Measurements from ENCODE around the gene POLR3H.
"Not testable (repeated sequence)": the region's sequence is repeated elsewhere in the genome, so short reads cannot be mapped to it uniquely, and the experiment has no call there.

POLR3H gene

DNA sequence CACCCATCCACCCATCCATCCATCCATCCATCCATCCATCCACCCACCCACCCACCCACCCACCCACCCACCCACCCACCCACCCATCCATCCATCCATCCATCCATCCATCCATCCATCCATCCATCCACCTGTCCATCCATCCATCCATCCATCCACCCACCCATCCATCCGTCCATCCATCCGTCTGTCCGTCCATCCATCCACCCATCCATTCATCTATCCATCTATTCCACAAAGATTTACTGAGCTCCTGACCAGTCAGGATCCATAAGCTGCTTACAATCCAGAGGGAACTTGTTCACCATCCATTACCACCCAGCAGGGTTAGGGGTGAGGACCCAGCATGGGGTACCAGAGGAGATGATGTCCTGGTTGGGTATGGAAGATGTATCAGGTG, 28.0 kb upstream of the POLR3H start:
- not testable (repeated sequence) for H3K4me3 Mint-ChIP-seq, H3K27ac Mint-ChIP-seq, H3K9me3 Mint-ChIP-seq, H3K4me1 Mint-ChIP-seq, H3K27me3 Mint-ChIP-seq, H3K36me3 Mint-ChIP-seq

DNA sequence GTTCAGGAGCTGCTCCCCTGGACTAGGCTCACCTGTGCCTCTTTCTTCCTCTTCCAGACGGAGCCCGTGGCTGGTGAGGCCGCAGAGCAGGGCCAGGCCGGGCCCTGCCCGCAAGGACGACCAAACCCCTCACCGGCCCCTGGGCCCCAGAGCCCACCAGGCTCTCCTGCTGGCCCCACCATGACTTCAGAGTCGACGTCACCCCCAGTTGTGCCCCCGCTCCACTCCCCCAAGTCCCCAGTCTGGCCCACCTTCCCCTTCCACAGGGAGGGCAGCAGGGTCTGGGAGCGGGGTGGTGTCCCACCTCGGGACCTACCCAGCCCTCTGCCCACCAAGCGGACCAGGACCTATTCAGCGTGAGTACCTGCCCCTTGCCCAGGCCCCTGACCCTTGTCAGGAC, 27.5 kb upstream of the POLR3H start:
- H3K9me3 Mint-ChIP-seq = no peaks in the 10 kb centered on the region
- H3K27ac Mint-ChIP-seq = no peak overlapping the region
- H3K36me3 Mint-ChIP-seq = no peaks in the 10 kb centered on the region
- no peaks in the 10 kb centered on the region for H3K4me1 Mint-ChIP-seq
- H3K4me3 Mint-ChIP-seq = no peak overlapping the region
- no peaks in the 10 kb centered on the region for H3K27me3 Mint-ChIP-seq

DNA sequence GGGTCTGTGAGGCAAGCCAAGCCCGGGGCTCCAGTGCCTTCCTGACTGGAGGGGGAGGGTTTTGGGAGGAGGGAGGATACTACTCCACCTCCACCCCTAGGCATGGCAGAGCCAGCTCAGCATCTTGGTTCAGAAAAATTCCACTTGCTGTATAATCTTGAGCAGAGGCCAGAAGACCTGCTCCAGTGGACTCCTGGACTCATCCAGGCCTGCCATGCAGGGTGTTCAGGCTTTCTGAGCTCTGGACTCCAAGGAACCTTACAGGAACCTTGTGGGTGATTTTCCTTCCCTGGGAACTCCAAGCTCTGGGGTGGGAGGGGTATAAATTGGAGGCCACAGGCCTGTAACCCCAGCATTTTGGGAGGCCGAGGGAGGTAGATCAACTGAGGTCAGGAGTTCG, 26.0 kb upstream of the POLR3H start:
- H3K4me1 Mint-ChIP-seq = no peaks in the 10 kb centered on the region
- H3K36me3 Mint-ChIP-seq = no peaks in the 10 kb centered on the region
- no peak overlapping the region for H3K27ac Mint-ChIP-seq
- no peaks in the 10 kb centered on the region for H3K27me3 Mint-ChIP-seq
- no peaks in the 10 kb centered on the region for H3K9me3 Mint-ChIP-seq
- no peak overlapping the region for H3K4me3 Mint-ChIP-seq

DNA sequence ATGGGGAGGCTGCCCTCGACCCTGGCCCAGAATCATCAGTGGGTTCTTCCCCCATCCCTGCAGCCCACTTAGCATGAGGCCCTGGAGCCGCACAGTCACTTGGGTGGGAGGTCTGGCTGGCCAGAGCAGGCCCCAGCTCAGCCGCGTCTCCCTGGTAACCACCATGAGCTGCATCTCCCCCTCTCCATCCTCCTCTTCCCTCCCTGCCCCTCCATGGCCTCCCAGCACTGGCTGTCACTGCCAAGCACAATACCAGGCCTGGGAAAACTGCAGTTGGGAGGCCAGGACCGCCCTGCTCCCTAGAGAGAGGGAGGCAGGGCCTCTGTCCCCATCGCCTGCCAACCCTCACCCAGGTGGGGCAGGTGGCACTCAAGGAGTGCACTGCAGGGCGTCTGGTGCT, 24.5 kb upstream of the POLR3H start:
- no peaks in the 10 kb centered on the region for H3K27me3 Mint-ChIP-seq
- no peak overlapping the region for H3K27ac Mint-ChIP-seq
- H3K4me3 Mint-ChIP-seq = no peak overlapping the region
- H3K4me1 Mint-ChIP-seq = no peaks in the 10 kb centered on the region
- H3K36me3 Mint-ChIP-seq = no peaks in the 10 kb centered on the region
- no peaks in the 10 kb centered on the region for H3K9me3 Mint-ChIP-seq

DNA sequence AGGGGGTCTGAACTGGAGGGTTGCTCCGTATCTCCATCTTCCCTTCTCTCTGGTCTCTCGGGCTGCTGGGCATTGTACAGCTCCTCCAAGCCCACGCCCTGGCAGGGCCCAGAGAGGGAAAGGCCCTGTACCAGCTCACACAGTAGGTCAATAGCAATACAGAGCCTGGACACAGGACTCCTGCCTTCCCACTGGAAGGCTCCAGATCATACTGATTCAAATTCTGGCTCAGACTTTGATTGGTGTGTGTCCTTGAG, 23.2 kb upstream of the POLR3H start:
- Mint-ChIP-seq H3K4me3 (no peak overlapping the region), H3K36me3 (no peaks in the 10 kb centered on the region), H3K9me3 (no peaks in the 10 kb centered on the region), H3K27ac (no peak overlapping the region), H3K27me3 (no peaks in the 10 kb centered on the region), H3K4me1 (no peaks in the 10 kb centered on the region)

DNA sequence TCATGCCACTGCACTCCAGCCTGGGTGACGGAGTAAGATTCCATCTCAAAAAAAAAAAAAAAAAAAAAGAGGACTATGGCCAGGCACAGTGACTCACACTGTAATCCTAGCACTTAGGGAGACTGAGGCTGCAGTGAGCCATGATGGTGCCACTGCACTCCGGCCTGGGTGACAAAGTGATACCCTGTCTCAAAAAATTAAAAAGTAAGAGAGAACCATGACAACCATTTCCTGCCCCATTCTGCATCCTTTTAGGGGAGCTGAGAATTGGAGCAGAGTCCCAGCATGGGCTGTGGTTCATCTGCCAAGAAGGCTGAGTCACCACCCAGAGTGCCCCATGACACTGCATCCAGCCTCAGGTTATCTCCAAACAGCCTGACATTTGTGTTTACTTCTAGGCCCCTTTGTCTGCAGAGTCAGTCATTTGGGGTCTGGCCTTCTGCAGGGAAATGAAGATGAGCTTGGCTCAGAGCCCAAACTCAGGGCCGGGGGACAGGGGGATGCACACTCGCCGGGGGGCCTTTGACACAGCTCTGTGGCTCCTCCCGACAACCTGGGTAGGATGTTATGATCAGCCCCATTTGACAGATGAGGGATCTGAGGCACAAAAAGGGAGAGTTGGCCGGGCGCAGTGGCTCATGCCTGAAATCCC, 21.3 kb upstream of the POLR3H start:
- H3K27ac Mint-ChIP-seq = no peak overlapping the region
- peaks cover 5% of the 10 kb centered on the region for H3K27me3 Mint-ChIP-seq
- no peaks in the 10 kb centered on the region for H3K36me3 Mint-ChIP-seq
- no peaks in the 10 kb centered on the region for H3K9me3 Mint-ChIP-seq
- no peak overlapping the region for H3K4me3 Mint-ChIP-seq
- H3K4me1 Mint-ChIP-seq = no peaks in the 10 kb centered on the region

DNA sequence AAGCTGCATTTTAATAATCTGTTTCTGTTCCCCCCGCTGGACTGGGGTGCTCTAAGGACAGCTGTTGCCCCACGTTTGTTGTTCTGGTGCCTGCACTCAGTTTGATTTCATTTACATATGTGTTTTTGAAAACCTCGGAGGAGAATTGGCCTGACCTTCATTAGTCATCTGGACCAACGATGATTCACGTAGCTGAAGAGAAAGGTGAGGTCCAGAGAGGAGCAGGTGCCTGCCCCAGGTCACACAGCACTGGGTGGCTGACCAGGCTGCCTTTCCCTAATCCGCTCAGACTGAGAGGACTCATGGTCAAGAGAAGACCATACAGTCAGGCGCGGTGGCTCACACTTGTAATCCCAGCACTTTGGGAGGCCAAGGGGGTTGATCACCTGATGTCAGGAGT, 20.3 kb upstream of the POLR3H start:
- H3K9me3 Mint-ChIP-seq = no peaks in the 10 kb centered on the region
- no peak overlapping the region for H3K4me3 Mint-ChIP-seq
- H3K27me3 Mint-ChIP-seq = peaks cover 7% of the 10 kb centered on the region
- H3K27ac Mint-ChIP-seq = no peak overlapping the region
- no peaks in the 10 kb centered on the region for H3K36me3 Mint-ChIP-seq
- H3K4me1 Mint-ChIP-seq = no peaks in the 10 kb centered on the region

DNA sequence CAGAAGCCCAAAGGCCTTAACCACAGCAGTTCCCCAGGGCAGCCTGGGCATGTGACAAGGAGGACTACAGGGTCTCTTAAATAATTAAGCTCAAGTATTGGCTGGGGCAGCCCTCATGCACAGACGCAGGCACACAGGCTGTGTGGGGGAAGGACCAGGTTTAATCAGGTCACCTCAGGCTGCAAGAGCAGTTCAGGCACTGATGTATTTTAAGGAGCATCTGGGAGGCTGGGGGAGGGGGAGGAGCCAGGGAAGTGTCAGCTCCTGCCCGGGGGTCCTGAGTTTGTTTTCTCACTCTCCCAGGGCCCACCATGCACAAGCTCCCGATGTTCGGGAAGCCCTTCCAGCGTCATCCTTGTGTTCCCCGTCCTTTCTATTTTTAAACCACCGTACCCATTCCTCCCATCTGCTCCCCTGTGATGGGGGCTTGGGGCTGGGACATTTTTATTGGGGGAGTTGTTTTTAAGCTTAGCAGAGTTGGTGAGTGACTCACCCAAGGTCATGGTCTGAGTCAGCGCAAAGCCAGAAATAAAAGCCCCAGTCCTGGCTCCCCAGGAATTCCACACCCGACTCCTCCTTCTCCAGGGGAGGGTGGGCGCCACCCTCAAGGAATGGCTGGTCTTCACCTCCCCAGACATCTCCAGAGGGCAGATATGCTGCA, 18.9 kb upstream of the POLR3H start:
- Mint-ChIP-seq H3K36me3 (no peaks in the 10 kb centered on the region), H3K9me3 (no peaks in the 10 kb centered on the region), H3K4me1 (no peaks in the 10 kb centered on the region), H3K4me3 (no peak overlapping the region), H3K27me3 (peaks cover 7% of the 10 kb centered on the region), H3K27ac (no peak overlapping the region)

DNA sequence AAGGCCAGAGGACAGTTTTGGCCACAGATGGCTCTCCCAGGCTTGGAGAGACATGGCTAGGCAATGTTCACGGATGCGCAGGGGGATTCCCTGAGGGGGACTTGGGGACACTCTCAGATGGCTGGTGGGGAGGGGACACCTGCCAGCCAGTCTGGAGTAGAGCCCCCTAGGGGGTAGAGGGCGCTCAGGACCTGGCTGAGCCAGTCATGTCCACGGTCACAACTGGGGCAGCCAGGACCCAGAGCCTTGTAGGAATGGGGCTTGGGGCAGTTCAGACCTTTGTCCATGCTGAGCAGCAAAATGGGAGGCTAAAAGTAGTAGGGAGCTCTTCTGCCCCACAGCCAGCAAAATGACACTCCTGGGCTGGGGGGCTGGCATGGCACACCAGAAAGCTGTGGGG, 18.2 kb upstream of the POLR3H start:
- Mint-ChIP-seq H3K27ac (no peak overlapping the region), H3K27me3 (peaks cover 10% of the 10 kb centered on the region), H3K4me3 (no peak overlapping the region), H3K9me3 (no peaks in the 10 kb centered on the region), H3K36me3 (no peaks in the 10 kb centered on the region), H3K4me1 (no peaks in the 10 kb centered on the region)

DNA sequence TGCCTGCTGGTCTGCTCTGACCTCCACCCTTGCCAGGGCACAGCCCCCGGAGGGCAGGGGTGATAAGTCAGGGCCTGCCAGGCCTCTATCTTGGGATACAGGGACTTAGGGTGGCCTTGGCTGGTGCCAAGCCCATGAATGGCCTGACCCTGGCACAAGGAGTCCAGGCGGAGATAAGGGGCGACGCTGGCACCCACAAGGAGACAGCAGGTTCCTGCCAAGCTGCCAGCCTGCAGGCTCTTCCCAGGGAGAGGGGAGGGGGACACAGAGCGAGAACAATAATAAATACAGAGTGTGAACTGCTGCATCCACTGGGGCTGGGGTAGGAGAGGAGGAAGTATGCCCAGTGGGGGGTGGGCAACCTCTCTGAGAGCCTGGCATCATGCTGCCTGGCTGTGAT, 17.5 kb upstream of the POLR3H start:
- Mint-ChIP-seq H3K4me3 (no peak overlapping the region), H3K27ac (no peak overlapping the region), H3K4me1 (no peaks in the 10 kb centered on the region), H3K9me3 (no peaks in the 10 kb centered on the region), H3K36me3 (no peaks in the 10 kb centered on the region), H3K27me3 (peaks cover 10% of the 10 kb centered on the region)

DNA sequence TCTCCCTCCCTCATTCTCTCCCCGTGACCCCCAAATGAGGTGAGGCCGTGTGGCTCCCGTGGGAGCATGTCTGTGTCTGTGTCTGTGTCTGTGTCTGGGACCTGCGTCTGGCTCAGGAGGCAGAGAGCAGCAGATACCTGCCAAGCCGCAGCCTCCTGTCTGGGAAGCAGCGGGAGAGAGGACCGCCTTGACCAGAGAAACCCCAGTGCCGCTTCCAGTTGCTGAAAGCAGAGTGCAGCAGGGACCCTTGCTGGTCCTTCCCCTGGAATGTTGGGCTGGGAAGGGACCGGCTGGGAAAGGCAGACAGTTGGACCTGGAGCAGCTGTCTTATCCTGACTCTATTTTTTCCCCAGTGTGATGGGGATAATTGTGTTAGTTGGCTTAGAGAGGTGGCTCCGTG, 17.1 kb upstream of the POLR3H start:
- H3K9me3 Mint-ChIP-seq = no peaks in the 10 kb centered on the region

DNA sequence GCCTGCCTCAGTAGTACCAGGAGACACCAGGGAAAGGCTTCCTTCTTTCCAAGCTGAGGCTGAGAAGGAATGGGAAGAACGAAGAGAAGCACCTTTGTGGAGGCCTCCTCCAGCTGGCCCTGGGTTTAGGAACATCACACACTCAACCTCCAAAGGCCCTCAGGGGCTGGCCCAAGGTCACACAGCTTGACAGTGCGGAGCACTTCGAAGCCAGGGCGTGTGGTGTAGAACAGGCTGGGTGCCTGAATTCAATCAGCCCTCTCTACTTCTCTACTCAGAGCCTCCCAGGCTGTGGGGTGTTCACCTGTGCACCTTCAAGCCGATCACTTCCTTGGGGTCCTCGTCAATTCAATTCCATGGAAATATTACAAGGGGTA, 15.8 kb upstream of the POLR3H start:
- no peak overlapping the region for H3K4me3 Mint-ChIP-seq
- H3K4me1 Mint-ChIP-seq = no peaks in the 10 kb centered on the region
- H3K36me3 Mint-ChIP-seq = no peaks in the 10 kb centered on the region
- H3K9me3 Mint-ChIP-seq = no peaks in the 10 kb centered on the region
- H3K27ac Mint-ChIP-seq = no peak overlapping the region
- H3K27me3 Mint-ChIP-seq = peaks cover 10% of the 10 kb centered on the region

More for the DNA sequence above, 17.1 kb upstream of the POLR3H start:
- no peaks in the 10 kb centered on the region for H3K4me1 Mint-ChIP-seq
- H3K4me3 Mint-ChIP-seq = no peak overlapping the region
- peaks cover 10% of the 10 kb centered on the region for H3K27me3 Mint-ChIP-seq
- no peaks in the 10 kb centered on the region for H3K36me3 Mint-ChIP-seq
- no peak overlapping the region for H3K27ac Mint-ChIP-seq

DNA sequence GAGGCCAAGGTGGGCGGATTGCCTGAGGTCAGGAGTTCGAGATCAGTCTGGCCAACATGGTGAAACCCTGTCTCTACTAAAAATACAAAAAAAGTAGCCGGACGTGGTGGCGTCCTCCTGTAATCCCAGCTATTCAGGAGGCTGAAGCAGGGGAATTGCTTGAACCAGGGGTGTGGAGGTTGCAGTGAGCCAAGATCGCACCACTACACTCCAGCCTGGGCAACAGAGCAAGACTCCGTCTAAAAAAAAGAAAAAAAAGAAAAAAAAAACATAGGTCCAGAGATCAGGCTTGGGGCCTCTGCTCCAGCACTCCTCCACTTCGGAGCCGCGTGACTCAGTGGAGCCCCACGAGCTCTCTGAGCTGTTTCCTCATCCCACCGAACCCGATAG, 14.0 kb upstream of the POLR3H start:
- H3K27me3 Mint-ChIP-seq, H3K4me1 Mint-ChIP-seq, H3K36me3 Mint-ChIP-seq, H3K9me3 Mint-ChIP-seq, H3K4me3 Mint-ChIP-seq, H3K27ac Mint-ChIP-seq: not testable (repeated sequence)

DNA sequence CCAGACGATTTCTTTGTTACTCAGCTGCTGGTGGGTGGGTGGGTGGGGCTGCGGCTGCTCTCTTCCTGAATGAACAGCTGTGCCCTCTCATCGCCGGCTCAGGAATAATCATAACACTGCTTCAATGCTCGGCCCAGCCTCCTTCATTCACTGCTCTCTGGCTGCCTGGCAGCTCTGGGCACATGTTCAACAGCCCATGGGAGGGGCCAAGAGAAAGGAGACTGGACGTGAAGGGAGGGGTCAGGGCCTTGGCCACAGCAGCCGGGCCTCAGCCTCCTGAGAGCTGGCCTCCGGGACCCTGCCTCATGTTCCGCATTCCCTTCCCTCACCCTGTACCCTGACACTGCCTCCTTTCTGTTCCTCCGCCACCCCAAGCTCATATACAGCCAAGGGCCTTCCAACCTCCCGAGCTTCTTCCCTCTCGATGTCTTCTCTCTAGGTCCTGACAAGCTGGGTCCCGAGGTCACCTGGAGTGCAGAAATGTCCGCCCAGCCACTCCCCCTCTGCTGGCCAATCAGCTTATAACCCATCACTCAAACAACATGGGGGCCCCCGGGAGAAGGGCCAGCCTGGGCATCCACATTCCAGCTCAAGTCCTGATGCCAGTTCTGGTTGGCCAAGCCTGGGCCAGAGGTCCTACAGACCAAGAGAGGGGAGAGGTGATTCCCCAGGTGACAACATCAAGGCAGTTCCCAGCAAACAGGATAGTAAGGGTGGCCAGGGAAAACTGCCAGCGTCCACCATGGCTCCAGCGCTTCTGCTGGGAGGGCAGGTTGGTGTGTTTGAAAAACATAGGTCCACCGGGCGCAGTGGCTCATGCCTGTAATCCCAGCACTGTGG, 13.4 kb upstream of the POLR3H start:
- Mint-ChIP-seq H3K36me3 (no peaks in the 10 kb centered on the region), H3K9me3 (no peaks in the 10 kb centered on the region), H3K27ac (no peak overlapping the region)

DNA sequence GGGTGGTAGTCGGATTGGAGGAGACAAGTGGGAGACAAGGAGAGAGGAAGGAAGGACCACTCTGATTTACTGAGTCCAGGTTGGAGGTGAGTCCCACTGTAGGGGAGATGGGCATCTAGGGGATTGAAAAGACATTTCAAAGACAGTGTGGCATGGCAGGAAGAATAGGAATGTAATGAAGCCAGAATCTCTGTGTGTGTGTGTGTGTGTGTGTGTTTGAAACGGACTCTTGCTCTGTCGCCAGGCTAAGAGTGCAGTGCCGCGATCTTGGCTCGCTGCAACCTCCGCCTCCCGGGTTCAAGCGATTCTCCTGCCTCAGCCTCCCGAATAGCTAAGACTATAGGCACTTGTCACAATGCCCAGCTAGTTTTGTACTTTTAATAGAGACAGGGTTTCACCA, 12.3 kb upstream of the POLR3H start:
- no peaks in the 10 kb centered on the region for H3K9me3 Mint-ChIP-seq
- no peaks in the 10 kb centered on the region for H3K36me3 Mint-ChIP-seq
- H3K4me1 Mint-ChIP-seq = no peaks in the 10 kb centered on the region
- H3K4me3 Mint-ChIP-seq = no peak overlapping the region
- no peak overlapping the region for H3K27ac Mint-ChIP-seq
- peaks cover 10% of the 10 kb centered on the region for H3K27me3 Mint-ChIP-seq

More for the DNA sequence above, 13.4 kb upstream of the POLR3H start:
- no peaks in the 10 kb centered on the region for H3K4me1 Mint-ChIP-seq
- peaks cover 10% of the 10 kb centered on the region for H3K27me3 Mint-ChIP-seq
- H3K4me3 Mint-ChIP-seq = no peak overlapping the region

DNA sequence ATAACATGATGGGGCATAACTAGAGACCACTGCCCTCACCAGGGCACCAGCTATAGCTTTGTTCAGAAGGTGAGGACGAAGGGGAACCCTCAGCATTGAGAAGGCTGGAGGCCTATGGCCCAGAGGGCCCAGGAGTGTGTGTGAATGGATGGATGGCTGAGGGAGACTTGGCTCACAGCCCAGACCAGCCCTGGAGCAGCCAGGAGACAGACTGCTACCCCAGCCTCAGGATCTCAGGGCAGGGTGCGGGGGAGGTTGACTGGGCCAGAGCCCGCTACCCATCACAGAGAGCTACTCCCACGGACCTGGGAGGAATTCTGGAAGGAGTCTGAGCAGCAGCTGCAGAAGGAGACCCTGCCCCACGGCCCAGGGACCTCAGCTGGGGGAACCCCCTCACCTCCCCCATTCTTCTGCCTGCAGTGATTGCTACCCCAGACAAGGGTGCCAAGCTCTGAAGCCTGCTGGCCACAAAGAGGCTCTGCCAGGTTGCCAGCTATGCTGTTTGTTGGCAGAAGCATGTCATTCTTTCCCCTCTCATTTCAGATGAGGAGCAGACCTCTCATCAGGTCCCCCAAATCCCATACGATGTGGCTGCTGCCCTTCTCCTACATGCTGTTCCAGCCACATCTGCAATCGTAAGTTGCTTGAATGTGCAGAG, 11.2 kb upstream of the POLR3H start:
- H3K27ac Mint-ChIP-seq = no peak overlapping the region
- H3K4me3 Mint-ChIP-seq = no peak overlapping the region
- H3K36me3 Mint-ChIP-seq = no peaks in the 10 kb centered on the region
- peaks cover 4% of the 10 kb centered on the region for H3K27me3 Mint-ChIP-seq
- no peaks in the 10 kb centered on the region for H3K4me1 Mint-ChIP-seq
- no peaks in the 10 kb centered on the region for H3K9me3 Mint-ChIP-seq
